NCI-H1105 (cell line): ENCODE measurements around the gene PITX2.

ENCODE experiments used
- DNase-seq: peaks from one replicate; lab custom pipeline; 2025; lab: John Stamatoyannopoulos, UW

Gene PITX2

GRCh38 chr4:110622841-110623717 lies at the start of gene PITX2:
TSS of gene PITX2 (minus strand) at chr4:110623077. CDS start at chr4:110622460, 617 bp downstream.
- no peak for DNase-seq

- DNase-seq: no peak
These were observed 48.8 kb upstream of the PITX2 start for GRCh38 chr4:110671679-110672078.

GRCh38 chr4:110669663-110670062 lies 46.8 kb upstream of the PITX2 start:
- DNase-seq: no peak

GRCh38 chr4:110668463-110669235 lies 45.8 kb upstream of the PITX2 start:
- no peak for DNase-seq

GRCh38 chr4:110667670-110668069 lies 44.8 kb upstream of the PITX2 start:
- no peak for DNase-seq

GRCh38 chr4:110666030-110666429 lies 43.2 kb upstream of the PITX2 start:
- no peak for DNase-seq

GRCh38 chr4:110663738-110664444 lies 41.0 kb upstream of the PITX2 start:
- no peak for DNase-seq

GRCh38 chr4:110663206-110663605 lies 40.3 kb upstream of the PITX2 start:
- no peak for DNase-seq

GRCh38 chr4:110660755-110661154 lies 37.9 kb upstream of the PITX2 start:
- no peak for DNase-seq

GRCh38 chr4:110654254-110654635 lies 31.4 kb upstream of the PITX2 start:
- DNase-seq: no peak

GRCh38 chr4:110653321-110654253 lies 30.7 kb upstream of the PITX2 start:
- DNase-seq: no peak

- DNase-seq: no peak
These were observed 21.1 kb upstream of the PITX2 start for GRCh38 chr4:110644008-110644407.

GRCh38 chr4:110643096-110643495 lies 20.2 kb upstream of the PITX2 start:
- no peak for DNase-seq

GRCh38 chr4:110641218-110641617 lies 18.3 kb upstream of the PITX2 start:
- no peak for DNase-seq

GRCh38 chr4:110640576-110640975 lies 17.7 kb upstream of the PITX2 start:
- DNase-seq: no peak

- DNase-seq: no peak
These were observed 16.6 kb upstream of the PITX2 start for GRCh38 chr4:110639207-110640090.

- DNase-seq: no peak
These were observed 15.3 kb upstream of the PITX2 start for GRCh38 chr4:110638089-110638746.

- no peak for DNase-seq
These were observed 14.7 kb upstream of the PITX2 start for GRCh38 chr4:110637408-110638088.
